NCI-H2227 (cell line): ENCODE measurements around the gene CERKL.

ENCODE experiments used
- DNase-seq: peaks from one replicate; lab custom pipeline; 2025; ENCODE audit not compliant: unreplicated experiment; lab: John Stamatoyannopoulos, UW

The CERKL gene

DNA sequence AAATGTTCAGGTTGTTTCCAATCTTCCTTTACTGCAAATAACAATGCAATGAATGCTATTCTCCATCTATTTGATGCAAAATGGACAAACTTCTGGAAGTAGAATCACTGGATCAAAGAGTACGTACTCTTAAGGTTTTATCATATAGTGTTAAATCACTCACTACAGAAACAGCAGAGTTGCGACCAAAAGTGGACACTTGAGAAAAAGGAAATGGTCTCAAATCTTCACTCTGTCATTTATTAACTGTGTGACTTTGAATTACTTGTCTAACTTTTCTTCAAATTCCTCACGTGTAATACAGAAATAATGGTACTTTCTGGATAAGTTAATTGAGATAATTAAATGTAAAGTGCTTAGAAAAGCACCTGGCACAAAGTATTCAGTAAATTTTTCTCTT, 78.1 kb downstream of the CERKL start:
- DNase-seq: no peak

DNA sequence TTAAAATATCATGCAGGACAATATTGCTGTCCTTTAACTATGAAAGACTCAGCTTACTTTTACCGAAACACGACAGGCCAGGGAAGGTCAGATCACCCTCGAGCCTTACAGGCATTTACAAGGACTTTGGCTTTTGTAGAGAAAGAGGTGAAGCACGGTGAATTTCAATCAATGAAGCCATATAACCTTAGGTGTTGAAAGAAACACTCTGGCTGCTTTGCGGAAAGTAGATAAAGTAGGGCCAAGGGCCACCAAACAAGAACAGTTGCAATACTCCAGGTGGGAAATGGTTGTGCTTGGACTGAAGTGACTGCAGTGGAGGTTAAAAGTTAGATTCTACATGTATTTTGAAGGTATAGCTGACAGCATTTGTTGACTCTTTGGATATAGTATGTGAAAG, 80.5 kb downstream of the CERKL start:
- DNase-seq: no peak

DNA sequence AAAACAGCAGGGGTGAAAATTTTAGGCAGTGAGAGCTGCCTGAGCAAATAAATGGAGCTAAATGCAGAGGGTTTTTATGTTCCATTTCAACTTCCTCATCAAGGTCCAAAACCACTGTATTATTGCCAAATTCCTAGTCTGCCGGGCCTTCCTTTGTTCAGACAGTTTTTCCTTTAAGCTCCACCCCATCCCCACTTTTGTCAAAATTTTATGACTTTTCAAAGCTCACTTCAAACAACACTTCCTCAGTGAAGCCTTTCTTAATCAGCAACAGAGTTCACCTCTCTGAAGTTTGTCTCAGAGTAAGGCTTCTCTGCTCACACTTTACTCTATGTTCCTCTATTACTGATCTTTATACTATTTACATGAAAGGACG, 81.3 kb downstream of the CERKL start:
- DNase-seq: no peak

DNA sequence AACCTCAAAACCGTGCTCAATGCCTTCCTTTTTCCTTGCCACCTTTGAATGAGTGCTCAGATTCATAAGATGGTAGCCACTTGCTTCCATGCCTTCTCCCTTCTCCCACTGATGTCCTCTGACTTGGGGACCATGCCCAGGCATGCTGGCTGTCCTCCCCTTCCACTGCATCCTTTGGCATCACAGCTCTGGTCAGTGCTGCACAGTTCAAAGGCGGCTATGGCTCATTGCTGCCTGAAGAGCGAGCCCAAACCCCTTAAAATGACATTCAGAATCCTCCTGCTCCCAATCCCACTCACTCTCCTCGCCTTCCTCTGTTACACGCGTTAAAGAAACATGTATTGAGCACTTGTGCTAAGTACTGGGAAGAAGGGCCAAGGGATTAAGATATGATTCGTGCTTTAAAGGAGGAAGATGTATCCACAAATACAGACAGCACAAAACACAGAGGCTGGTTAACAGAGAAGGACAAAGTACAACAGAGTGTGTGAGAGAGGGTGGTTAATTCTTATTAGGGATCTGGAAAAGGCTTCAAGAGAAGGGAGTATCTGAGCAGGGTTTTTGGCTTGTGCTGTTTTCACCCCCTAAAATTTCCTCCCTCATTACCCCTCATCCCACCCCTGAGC, 81.8 kb downstream of the CERKL start:
- peak; percentile 24 for DNase-seq

DNA sequence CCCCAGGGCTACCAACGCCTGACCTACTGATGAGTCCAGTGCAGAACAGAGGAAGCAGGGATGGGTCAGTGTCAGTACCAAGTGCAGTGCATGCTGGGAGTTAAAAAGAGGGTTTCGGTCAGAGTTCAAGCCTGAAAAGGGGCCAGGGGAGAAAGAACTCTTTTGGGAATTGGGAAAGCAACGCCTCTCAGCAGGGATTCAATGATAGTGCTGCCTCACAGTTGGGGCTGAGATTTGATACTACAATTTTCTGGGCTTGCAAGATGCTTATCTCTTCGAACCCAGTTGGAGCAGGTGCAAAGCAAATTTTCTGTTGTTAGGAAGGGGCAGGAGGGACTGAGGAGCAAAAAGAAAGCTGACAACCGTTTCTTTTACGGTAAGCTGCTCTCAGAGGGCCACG, 82.6 kb downstream of the CERKL start:
- DNase-seq: peak; percentile 93

DNA sequence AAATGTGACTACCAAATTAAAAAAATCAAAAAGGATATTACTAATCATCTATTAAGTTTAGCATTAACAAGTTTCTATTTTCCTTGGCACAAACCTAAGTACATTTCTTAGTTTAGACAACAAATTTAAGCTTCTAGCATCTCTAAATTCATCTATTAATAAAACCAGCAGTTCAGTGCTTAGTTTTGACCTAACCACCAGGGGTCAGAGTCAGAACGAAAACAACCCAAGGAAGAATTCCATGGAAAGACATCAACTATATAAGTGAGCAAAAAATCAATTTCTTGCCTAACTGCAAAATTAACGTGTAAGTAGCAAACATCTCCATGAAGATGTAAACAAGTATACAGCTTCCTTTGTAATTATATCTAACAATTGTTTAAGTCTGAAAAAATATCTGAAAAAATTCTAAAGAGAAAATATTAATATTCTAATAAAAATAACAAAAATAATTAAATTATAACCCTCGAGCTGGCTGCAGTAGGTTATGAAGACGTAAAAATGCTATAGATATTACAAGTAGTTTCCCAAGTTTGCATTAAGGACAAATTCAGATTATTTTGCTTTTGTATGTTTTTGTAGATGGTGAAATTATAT, 83.7 kb downstream of the CERKL start:
- peak; percentile 55 for DNase-seq

DNA sequence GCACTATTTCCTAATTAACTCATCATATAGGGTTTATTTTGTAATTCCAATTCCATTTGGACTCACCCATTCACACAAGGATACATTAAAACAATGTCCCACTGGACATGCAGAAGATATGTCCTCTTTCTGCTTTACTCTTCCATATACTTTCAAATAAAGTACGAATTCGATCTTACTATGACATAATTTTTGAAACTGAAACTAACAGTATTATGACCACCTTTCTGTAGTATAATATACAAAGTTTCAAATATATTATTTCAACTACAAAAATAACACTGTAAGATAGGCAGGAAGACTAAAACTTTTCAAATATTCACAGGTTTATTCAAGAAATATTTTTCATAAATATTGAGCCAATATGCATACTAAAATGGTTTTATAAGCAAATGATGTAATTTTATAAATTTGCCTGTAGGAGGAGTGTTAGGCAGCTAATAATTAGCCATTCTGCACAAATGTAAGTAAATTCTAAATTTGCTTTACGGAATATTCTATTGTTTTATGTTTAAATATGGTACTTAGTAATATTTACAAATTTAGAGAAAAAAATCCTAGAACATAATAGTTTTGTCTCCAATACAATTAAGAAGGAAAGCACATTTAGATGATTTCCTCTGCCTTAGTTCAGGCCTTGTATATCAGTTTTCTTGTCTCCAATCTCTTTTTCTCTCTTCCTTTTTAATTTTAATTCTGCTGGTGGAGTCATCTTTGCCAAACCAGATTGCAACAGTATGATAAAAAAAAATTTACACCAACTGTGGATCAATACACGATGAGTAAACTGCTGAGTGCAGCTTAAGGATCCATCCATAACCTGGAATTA, 85.9 kb downstream of the CERKL start:
- DNase-seq: no peak

DNA sequence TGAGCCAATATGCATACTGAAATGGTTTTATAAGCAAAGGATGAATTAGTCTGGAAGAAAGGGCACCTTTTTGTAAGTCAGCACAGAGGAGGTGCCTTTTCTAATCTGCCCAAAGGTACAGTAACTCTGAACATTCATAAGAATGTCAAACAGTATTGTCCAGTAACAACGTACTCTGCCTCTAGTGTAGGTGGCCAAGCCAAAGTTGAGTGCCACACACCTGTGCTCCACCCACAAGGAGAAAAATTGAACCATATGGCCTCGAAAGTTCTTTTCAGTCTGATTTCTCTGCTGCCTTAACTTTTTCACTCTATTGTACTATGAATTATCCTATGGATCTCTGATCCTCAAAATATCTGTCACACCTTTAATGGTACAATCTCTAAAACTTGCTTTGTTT, 86.8 kb downstream of the CERKL start:
- DNase-seq: no peak

DNA sequence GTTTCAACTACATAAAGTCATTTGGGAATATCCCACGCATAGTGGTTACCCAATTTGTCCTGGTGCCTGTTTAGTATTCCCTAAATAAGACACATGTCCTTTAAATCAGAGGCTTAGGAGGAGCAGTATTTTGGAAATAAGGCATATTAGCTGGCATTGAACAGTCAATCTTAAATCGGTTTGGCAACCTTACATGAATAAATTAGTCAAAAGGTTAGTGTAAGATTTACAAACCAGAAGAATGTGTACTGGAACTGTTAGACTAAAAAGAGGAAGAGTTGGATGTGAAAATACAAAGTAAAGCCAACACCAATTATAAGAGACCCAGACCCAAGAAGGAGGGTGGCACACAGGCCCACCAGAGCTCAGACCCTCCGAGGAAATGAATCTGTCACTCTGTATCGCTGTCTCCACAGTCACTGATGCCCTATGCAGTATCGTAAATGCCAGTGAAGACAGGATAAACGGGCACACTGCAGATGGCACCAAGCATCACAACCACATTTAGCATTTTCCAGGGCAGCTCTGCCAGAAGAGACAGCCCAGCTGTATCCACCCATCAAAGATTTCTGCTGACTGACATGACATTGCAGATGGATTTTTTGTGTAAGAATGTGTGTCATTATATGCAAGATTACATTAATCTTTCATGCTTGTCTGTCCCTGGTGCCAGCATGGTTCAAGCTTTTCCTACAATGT, 90.4 kb downstream of the CERKL start:
- DNase-seq: no peak

DNA sequence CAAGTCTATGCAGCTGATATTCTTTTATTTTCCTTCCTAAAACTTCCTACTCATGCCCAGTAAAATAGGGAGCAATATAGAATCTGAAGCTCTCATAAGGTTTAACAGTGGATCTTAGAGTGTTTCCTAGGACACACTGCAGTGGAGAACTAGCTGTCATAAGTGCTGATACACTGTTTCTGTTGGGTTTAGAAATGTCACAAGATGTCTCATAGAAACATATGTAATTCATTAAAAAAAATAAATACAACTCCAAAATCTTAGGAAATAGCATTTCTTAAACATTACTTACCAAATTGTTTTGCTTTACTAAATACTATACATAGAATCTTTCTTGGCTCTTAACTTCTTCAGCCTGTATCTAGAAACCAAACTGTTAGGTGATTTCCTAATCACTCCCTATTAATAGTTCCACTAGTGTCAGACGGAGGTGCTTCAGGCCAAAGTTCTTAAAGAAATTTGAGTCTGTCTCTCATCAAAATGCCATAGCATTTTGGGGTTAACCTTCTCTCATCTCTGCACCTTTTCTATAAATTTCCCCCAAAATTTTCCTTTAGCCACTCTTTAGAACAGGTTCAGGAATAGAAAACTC, 93.7 kb downstream of the CERKL start:
- DNase-seq: no peak

DNA sequence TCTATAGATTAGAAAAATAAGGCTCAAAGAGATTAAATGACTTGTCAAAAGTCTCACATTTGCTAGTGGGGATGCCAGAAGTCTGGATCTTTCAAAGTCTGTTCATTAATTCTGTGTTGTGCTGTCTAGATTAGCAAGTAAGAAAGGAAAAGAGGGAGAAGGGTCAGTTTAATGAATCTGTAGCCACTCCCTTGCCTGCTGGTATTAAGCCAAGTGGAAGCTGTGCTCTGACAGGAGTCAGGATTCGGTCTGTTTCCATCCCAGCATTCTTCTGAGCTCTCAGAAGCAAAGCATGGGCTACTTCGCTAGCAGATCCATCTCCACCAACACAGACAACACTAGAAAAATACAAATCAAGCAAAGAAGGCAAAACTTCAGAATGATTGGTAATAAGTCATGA, 98.5 kb downstream of the CERKL start:
- DNase-seq: no peak

DNA sequence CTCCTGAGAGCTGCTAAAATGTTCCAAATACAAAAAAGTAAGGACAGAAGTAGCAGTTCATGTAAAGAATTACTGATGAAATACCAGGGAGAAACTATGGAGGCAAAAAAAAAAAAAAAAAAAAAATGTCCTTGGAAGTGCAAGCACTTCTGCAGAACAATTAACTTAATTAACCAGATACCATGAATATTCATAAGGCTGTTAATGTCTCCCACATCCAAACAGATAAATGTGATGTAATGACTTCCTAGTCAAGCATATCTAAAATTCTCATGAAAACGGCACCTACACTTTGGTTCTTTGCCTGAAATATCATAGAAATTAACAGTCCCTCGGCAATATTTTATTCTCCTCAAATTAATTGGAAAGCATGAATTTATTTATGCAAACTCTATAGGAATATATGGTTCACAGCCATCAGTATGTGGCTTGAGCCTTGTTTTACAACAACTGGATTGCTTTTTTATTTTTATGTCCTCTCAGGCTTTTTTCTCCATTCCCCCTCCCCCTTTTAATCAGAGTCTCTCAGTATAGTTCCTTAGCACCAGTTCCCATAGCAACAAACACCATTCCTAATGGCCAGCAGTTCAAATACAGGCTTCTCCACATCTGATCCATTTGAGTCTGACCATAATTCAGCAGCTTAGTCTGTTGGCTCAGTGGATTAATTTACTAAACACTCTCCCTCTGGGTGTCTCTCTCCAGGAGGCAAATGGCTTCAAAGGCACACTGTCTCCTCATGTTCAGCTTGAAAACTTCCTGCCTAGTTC, 102.7 kb downstream of the CERKL start:
- DNase-seq: peak; percentile 58

DNA sequence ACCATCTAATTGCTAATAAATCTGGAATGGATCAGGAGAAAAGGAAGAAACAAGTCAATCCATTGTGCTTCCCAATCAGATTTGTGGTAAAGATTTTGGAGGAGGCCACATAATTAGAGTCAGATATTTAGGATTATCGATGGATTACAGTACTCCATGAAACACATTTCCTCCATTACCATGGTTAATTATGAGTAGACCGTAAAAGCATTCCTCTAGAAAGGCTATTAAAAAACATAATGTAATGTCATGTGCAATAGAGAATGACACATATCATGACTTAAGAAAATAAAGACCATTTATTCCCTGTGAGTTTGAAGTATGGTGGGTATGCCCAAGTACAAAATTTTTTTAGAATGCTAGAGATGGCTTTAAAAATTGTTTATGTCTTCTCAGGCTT, 103.7 kb downstream of the CERKL start:
- no peak for DNase-seq

DNA sequence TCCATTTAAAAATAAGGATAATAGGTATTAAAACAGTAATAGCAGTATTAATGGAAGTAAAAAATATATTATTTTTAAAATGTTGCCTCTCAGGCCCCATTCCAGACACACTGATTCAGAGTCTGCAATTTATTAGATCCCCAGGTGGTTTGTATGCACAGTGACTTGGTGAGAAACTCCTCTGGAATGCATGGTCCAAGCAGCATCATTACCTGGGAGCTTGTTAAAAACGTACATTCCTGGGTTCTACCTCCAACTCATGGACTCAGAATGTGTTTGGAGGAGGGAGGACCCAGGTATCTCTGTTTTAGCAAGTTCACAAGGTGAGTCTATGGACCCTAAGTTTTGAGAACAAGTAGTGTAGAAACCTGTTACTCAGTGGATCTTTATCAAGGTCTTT, 104.1 kb downstream of the CERKL start:
- DNase-seq: no peak

DNA sequence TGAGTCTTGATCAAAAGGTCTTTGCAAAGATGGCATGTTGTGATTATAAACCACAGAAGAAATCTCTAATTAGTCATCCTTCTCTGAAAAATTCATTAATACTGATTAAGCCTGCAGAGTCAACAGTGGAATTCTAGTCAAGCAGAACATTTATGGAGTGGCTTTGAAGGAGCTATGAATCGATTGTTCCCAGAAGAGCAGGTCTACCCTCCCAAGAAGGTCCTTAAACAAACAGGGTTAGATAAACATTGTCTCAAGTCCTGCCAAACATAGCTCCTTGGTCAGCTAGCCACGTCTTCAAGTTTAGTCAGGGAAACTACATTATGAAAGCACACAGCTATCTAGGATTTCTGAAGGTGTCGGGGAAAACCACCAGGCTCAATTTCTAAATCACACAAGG, 110.8 kb downstream of the CERKL start:
- no peak for DNase-seq

DNA sequence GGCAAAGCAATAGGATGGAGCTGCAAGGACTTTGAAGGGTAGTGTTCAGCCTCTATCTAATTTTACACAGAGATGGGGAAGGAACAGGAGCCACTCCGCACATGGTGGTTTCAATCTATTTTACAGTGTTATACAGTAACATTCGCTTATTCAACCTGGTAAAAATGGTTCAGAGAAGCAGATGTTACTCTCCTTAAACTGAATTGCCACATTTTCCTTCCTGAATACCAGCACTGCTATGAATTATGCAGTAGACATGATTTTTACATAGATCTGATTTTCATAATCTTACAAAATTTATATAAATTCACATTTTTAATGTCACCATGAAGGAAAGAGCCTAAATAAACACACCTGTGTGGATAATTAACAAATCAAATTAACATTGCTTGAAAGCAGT, 114.7 kb downstream of the CERKL start:
- no peak for DNase-seq

DNA sequence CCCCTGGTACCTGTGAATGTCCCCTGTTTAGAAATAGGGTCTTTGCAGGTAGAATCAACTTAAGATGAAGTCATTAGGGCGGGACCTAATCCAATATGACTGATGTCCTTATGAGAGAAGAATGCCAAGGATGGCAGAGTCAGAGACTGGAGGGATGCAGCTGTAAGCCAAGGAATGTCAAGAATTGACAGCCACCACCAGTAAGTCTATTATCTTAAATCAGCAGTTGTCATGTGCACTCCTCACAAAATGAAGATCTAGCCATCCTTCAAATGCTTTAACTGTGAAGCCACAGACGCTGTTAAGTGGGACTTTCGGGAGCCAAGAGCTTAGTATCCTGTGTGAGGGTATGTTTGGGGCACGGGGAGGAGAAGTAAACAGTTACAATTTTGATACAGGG, 116.5 kb downstream of the CERKL start:
- DNase-seq: no peak

DNA sequence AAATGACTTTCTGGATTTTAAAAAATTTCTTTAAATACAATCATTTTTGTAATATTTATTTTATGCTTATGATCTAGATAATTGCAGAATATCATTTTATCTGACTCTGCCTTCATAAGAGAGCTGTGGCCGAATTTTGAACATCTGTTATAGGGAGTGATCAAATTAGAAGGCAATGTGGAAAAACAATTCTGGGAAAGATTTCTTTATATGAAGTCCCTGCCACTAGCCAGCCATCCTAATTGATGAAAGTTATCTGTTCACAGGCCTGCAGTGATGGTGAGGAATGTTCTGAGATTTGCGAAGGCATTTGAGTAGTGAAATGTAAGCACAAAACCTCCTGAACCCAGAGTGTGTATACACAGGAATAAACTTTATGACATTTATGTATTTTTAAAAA, 120.2 kb downstream of the CERKL start:
- DNase-seq: no peak

DNA sequence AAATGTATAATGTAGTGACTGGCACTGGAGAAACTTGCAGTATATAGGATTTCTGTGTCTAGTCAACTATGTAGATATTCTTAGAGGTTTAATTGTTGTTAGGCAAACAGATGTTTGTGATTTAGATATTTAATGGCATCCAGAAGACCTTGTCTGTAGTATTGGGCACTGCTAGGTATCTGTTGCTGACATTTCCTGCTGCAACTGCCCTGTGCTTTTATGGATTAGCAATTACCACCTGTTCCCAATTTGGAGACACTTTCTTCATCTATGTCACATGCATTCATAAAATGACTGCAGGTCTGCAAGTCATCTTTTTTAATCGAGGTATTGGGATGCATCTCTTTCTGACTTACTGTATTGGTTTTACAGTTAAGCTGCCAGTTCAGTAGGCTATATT, 128.5 kb downstream of the CERKL start:
- no peak for DNase-seq

DNA sequence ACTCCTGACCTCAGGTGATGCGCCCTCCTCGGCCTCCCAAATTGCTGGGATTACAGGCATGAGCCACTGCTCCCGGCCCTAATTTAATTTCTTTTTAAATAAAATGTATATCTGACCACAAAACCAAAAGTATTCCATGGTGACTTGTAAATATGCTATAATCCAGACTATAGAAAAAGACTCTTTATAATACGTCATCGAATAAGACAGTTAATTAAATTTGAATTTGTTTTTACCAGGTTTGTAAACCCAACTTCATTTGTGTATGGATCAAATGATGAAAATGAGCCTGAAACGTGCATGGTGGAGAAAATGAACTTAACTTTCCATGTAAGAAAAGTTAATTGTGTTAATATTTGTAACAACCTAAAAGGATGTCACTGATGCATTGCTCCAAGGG, 129.8 kb downstream of the CERKL start:
- no peak for DNase-seq

DNA sequence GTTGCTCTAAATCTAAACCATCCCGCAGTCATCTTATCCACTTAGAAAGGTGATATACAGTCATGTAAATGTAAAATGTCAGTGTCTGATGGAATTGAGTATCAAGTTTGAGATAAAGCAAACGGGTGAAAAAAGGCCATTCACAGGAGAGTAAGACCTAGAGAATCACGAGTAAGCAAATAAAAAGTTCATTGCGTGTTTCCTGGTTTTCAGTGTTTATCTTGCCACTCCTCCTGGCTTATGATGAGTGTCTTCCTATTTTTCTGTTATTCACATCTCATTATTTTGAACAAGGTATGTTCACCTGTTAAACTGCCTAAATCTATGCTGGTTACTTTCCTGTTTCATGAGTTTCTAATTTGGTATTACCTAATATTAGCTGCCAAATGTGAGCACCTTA, 130.9 kb downstream of the CERKL start:
- no peak for DNase-seq
